Smooth muscle cell (in vitro differentiated cells): ENCODE measurements around the gene SCN4A. TPM values are rescaled to one million over a fixed set of nuclear protein-coding genes. Genes with fewer than 3 reads are reported as not detected.
A peak's percentile ranks its signal among the peaks of the same experiment; 100 is the strongest.

ENCODE experiments used
- DNase-seq: peaks from one replicate; lab custom pipeline; 2025; ENCODE audit not compliant: unreplicated experiment; lab: John Stamatoyannopoulos, UW
- H2AFZ ChIP-seq: fragments of 200-600 bp; sonication (generic); 2 replicates; pipeline ENCODE4 v1.6.0; 2016; ENCODE audit warnings: antibody characterized with exemption, low read depth, mild to moderate bottlenecking
- H3F3A ChIP-seq: fragments of 200-600 bp; sonication (generic); 2 replicates; pipeline ENCODE4 v1.6.0; 2017; ENCODE audit warnings: antibody characterized with exemption, low read depth
- H3K27ac ChIP-seq: fragments of 200-600 bp; sonication (generic); 2 replicates; pipeline ENCODE4 v1.5.1; 2016; ENCODE audit warnings: low read depth, mild to moderate bottlenecking
- H3K27me3 ChIP-seq: fragments of 200-600 bp; sonication (generic); 2 replicates; pipeline ENCODE4 v1.6.1; 2016; ENCODE audit warnings: low read depth, mild to moderate bottlenecking
- H3K36me3 ChIP-seq: fragments of 200-600 bp; sonication (generic); 2 replicates; pipeline ENCODE4 v1.5.1; 2016; ENCODE audit warnings: low read depth
- H3K4me1 ChIP-seq: fragments of 200-600 bp; sonication (generic); 2 replicates; pipeline ENCODE4 v1.5.1; 2016; ENCODE audit warnings: low read depth
- H3K4me2 ChIP-seq: fragments of 200-600 bp; sonication (generic); 2 replicates; pipeline ENCODE4 v1.6.0; 2016; ENCODE audit warnings: mild to moderate bottlenecking
- H3K4me3 ChIP-seq: fragments of 200-600 bp; sonication (generic); 2 replicates; pipeline ENCODE4 v1.5.1; 2016; ENCODE audit warnings: mild to moderate bottlenecking
- H3K79me2 ChIP-seq: fragments of 200-600 bp; sonication (generic); 2 replicates; pipeline ENCODE4 v1.6.0; 2016; ENCODE audit warnings: low read depth, mild to moderate bottlenecking
- H3K9ac ChIP-seq: fragments of 200-600 bp; sonication (generic); 2 replicates; pipeline ENCODE4 v1.6.0; 2016; ENCODE audit warnings: low read depth
- H3K9me3 ChIP-seq: fragments of 200-600 bp; sonication (generic); replicated peaks from 2 replicates; pipeline ENCODE4 v1.5.1; 2016; ENCODE audit warnings: low read depth
- H4K20me1 ChIP-seq: fragments of 200-600 bp; sonication (generic); 2 replicates; pipeline ENCODE4 v1.6.0; 2016; ENCODE audit warnings: low read depth
- WGBS: methylation state at CpG from one replicate; pipeline ENCODE4 v1.1.7; 2016; ENCODE audit warnings: low lambda C conversion rate; 5-methylcytosine and 5-hydroxymethylcytosine counted together
- polyA plus RNA-seq: library from polyadenylated mRNA; unstranded; fragments of >200 nt; fragmentation: Nextera tagmentation; extraction: Ambion mirVana; gene quantifications from 2 replicates; pipeline ENCODE4 v1.2.1, GENCODE V29; 2016
- total RNA-seq: library from RNA; depleted of rRNA; stranded (reverse); fragments of >200 nt; gene quantifications from 2 replicates; pipeline ENCODE4 v1.2.3, GENCODE V29; 2014
- TF ChIP-seq, protein P1 (sequence below): fragments of 200-600 bp; sonication (generic); IDR thresholded peaks from 2 replicates; pipeline ENCODE4 v1.5.1; 2017; ENCODE audit warnings: borderline replicate concordance, mild to moderate bottlenecking, antibody characterized with exemption; ENCODE audit not compliant: insufficient read depth, poor library complexity, severe bottlenecking

SCN4A gene
- total and polyA plus RNA-seq, 2 experiments from 2014 or later = under 0.01 TPM; not detected in 1

DNA sequence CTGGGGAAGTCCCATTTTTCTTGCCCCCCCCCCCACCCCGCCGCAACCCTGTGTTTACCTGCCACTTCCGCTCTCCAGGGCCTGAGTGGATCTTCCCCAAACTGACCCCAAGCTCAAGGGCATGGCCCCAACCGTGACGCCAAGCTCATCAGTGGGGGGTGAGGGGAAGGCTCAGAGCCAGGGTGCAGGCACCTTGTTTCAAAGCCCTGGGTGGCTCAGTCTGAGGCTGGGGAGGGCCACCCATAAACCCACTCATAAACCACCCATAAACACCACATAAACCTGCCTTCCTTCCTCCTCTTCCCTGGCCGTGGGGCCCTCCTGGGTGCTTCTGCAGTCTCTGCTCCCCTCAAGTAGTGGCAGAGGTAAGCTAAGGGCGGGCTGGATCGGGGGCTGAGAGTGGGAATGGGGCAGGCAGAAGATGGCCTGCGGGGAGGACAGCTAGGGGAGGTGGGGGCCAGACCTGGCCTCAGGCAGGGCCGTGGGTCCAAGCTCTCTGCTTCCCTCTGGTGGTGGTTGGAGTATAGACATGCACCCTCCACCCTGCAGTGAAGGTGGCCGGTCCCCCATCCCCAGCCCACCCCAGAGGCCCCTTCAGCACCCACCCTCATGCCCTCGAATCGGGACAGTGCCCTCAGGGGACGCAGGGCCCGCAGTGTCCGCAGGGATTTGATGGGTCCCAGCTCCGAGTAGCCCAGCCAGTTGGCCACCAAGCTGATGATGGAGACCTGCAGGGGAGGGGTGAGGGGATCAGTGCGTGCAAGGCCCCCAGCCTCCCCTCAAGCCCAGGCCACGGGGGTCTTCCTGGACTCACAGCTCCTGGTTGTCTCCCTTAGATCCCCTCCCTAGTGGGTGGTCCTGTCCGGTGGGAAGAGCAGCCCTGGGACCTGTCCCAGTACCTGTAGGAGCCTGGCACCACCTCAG lies 26.0 kb downstream of the SCN4A start:
- Histone ChIP-seq H3K4me1 (no peaks in the 10 kb centered on the region), H3K27me3 (no peaks in the 10 kb centered on the region), H2AFZ (no peak overlapping the region), H3K27ac (no peak overlapping the region), H3K4me2 (no peak overlapping the region), H3F3A (no peaks in the 10 kb centered on the region), H4K20me1 (no peaks in the 10 kb centered on the region), H3K9me3 (no peaks in the 10 kb centered on the region), H3K4me3 (no peak overlapping the region), H3K9ac (no peak overlapping the region), H3K79me2 (no peaks in the 10 kb centered on the region), H3K36me3 (no peaks in the 10 kb centered on the region)
- 57% methylated on average over 14 of the region's 20 CpGs for WGBS
- TF ChIP-seq, protein P1, sequence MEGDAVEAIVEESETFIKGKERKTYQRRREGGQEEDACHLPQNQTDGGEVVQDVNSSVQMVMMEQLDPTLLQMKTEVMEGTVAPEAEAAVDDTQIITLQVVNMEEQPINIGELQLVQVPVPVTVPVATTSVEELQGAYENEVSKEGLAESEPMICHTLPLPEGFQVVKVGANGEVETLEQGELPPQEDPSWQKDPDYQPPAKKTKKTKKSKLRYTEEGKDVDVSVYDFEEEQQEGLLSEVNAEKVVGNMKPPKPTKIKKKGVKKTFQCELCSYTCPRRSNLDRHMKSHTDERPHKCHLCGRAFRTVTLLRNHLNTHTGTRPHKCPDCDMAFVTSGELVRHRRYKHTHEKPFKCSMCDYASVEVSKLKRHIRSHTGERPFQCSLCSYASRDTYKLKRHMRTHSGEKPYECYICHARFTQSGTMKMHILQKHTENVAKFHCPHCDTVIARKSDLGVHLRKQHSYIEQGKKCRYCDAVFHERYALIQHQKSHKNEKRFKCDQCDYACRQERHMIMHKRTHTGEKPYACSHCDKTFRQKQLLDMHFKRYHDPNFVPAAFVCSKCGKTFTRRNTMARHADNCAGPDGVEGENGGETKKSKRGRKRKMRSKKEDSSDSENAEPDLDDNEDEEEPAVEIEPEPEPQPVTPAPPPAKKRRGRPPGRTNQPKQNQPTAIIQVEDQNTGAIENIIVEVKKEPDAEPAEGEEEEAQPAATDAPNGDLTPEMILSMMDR = peak; percentile 68
- DNase-seq = no peak

DNA sequence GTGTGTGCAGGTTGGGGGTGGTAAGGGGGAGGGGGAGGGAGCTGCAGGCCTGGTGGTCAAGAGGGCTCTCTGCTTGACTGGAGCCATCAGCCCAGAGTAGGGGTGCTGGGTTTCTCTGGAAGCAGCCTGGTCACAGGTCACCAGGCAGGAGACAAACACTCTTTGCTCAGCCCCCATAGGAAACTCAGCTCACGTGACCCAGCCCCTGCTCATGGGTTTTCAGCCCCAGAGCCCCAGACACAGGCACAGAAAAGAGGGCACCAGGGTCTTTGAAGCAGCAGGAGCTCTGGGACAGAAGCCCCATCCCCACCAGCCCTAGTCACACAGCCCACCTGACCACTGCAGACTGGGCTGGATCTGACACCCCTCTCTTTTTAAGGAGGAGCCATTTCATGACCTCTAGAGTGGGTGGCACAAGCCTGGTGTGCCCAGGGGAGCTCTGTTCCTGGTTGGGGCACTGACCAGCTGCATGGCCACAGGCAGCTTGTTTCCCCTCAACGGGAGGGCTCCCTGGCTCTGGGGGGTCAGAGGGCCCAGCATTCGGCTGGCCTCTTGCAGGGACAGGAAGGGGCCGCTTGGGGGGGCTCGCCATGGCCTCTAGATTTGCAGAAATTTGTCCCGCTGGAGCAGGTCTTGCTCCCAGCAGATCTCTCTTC lies 26.8 kb downstream of the SCN4A start:
- H3K9me3 ChIP-seq = no peaks in the 10 kb centered on the region
- H3K4me3 ChIP-seq = no peak overlapping the region
- no peak overlapping the region for H3K9ac ChIP-seq

DNA sequence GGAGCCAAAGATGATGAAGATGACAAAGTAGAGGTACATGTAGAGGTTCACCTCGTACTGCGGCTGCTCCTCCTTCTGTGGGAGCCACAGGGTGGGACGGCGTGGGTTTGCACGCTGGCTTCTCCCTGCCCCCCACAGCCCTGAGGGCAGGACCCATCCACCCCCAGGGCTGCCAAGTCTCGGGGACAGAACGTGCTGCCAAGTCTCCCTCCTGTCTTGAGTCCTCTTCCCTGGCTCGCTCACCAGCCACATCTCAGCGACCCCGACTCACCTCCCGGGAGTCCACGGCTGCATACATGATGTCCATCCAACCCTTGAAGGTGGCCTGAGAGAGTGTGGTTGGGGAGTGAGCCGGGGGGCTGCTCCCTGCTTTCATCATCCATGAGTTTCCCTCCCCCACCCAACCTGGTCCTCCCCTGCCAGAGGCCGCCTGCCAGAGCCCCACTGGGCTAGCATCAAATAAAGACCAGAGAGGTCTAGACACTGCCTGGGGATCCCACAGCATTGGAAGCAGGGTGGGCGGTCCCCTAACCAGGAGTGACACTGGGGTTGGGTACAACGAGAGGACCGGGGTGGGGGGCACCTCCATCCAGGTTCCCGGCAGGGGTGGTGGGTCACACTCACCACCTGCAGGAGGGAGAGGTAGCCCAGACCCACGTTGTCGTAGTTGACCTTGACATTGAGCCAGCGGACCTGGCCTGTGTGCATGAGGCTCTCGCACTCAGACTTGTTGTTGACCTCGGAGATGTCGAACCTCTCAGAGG lies 27.8 kb downstream of the SCN4A start:
- no peak overlapping the region for H3K4me2 ChIP-seq
- H3K9ac ChIP-seq = no peak overlapping the region
- no peak overlapping the region for H3K27ac ChIP-seq
- no peaks in the 10 kb centered on the region for H3K79me2 ChIP-seq
- no peaks in the 10 kb centered on the region for H4K20me1 ChIP-seq
- no peaks in the 10 kb centered on the region for H3K36me3 ChIP-seq
- no peak overlapping the region for H2AFZ ChIP-seq
- 87% methylated on average over 22 of the region's 24 CpGs for WGBS
- H3K4me1 ChIP-seq = no peaks in the 10 kb centered on the region
- H3F3A ChIP-seq = no peaks in the 10 kb centered on the region
- no peaks in the 10 kb centered on the region for H3K27me3 ChIP-seq
- H3K9me3 ChIP-seq = no peaks in the 10 kb centered on the region
- TF ChIP-seq, protein P1 = no peak
- no peak for DNase-seq
- no peak overlapping the region for H3K4me3 ChIP-seq

More for the DNA sequence above, 26.8 kb downstream of the SCN4A start:
- no peaks in the 10 kb centered on the region for H4K20me1 ChIP-seq
- H3K36me3 ChIP-seq = no peaks in the 10 kb centered on the region
- H2AFZ ChIP-seq = no peak overlapping the region
- H3K27me3 ChIP-seq = no peaks in the 10 kb centered on the region
- no peak for DNase-seq
- WGBS = 79% methylated on average over 6 of the region's 6 CpGs
- H3K27ac ChIP-seq = no peak overlapping the region
- TF ChIP-seq, protein P1 = no peak
- H3K4me1 ChIP-seq = no peaks in the 10 kb centered on the region
- H3K4me2 ChIP-seq = no peak overlapping the region
- H3F3A ChIP-seq = no peaks in the 10 kb centered on the region
- no peaks in the 10 kb centered on the region for H3K79me2 ChIP-seq
